Naive thymus-derived CD4-positive, alpha-beta T cell (primary cell): Measurements from ENCODE around the gene DSC3. TPM values are rescaled to one million over a fixed set of nuclear protein-coding genes. Genes with fewer than 3 reads are reported as not detected.

Experiments used
- ATAC-seq: fragments of 150-1000 bp; cut with Tn5 transposase; 2 replicates; pipeline ENCODE4 v1.10.0; 2021; ENCODE audit warnings: mild to moderate bottlenecking, moderate library complexity
- CTCF ChIA-PET: fragments of 350-600 bp; sonication (Branson Sonifier 250); formaldehyde crosslinking; loops from one replicate; lab custom pipeline; 2021; ENCODE audit warnings: antibody characterized with exemption; lab: Charles Lee
- POLR2A ChIA-PET: fragments of 350-600 bp; sonication (Branson Sonifier 250); formaldehyde crosslinking; loops from one replicate; lab custom pipeline; 2021; ENCODE audit warnings: antibody characterized with exemption, inconsistent platforms; lab: Charles Lee
- DNase-seq, 9 donors: peaks; one replicate each; pipeline versions ENCODE4 v3.0.0 to v3.0.0-alpha.2; 2020 to 2022; ENCODE audit warnings: mixed read lengths in 1 of 9
- H3K27ac ChIP-seq: one replicate; pipeline ENCODE4 v1.7.0; 2013; ENCODE audit warnings: mild to moderate bottlenecking, low read depth, low read length, moderate library complexity
- H3K27me3 ChIP-seq, 2 donors: one replicate each; pipeline ENCODE4 v1.7.0; 2013; ENCODE audit warnings: low read length in 2 of 2, mild to moderate bottlenecking in 2 of 2, moderate library complexity in 2 of 2; ENCODE audit not compliant: control insufficient read depth in 2 of 2, insufficient read depth in 2 of 2
- H3K36me3 ChIP-seq, 3 experiments: 1 replicate in 2 of 3; 2 replicates in 1 of 3; pipeline ENCODE4 v1.7.0; 2013; ENCODE audit warnings: low read length in 3 of 3, mild to moderate bottlenecking in 3 of 3, moderate library complexity in 1 of 3; ENCODE audit not compliant: insufficient read depth in 3 of 3, control insufficient read depth in 2 of 3
- H3K4me1 ChIP-seq, 2 donors: one replicate each; pipeline ENCODE4 v1.7.0; 2013; ENCODE audit warnings: low read length in 2 of 2, mild to moderate bottlenecking in 2 of 2, moderate library complexity in 1 of 2; ENCODE audit not compliant: control insufficient read depth in 2 of 2, insufficient read depth in 2 of 2
- H3K4me3 ChIP-seq: 2 replicates; pipeline ENCODE4 v1.7.0; 2013; ENCODE audit warnings: mild to moderate bottlenecking, low read length
- H3K9me3 ChIP-seq, 3 experiments: 1 replicate in 2 of 3; 2 replicates in 1 of 3; pipeline ENCODE4 v1.7.0; 2013; ENCODE audit warnings: low read length in 3 of 3; ENCODE audit not compliant: control insufficient read depth in 2 of 3
- H3K27ac Mint-ChIP-seq, 9 donors: one replicate each; pipeline ENCODE4 v1.8.0; 2020 to 2022; ENCODE audit warnings: mixed read lengths in 9 of 9, mild to moderate bottlenecking in 8 of 9, moderate library complexity in 5 of 9, inconsistent platforms in 2 of 9
- H3K27me3 Mint-ChIP-seq, 5 donors: one replicate each; pipeline ENCODE4 v1.8.0; 2021 to 2022; ENCODE audit warnings: mixed read lengths in 5 of 5, mild to moderate bottlenecking in 1 of 5
- H3K36me3 Mint-ChIP-seq, 5 donors: one replicate each; pipeline ENCODE4 v1.8.0; 2020 to 2022; ENCODE audit warnings: mixed read lengths in 5 of 5, mild to moderate bottlenecking in 3 of 5, inconsistent platforms in 1 of 5
- H3K4me1 Mint-ChIP-seq, 7 donors: one replicate each; pipeline ENCODE4 v1.8.0; 2020 to 2022; ENCODE audit warnings: mixed read lengths in 7 of 7, mild to moderate bottlenecking in 3 of 7, inconsistent platforms in 1 of 7
- H3K4me3 Mint-ChIP-seq, 10 donors: one replicate each; pipeline ENCODE4 v1.8.0; 2020 to 2022; ENCODE audit warnings: mild to moderate bottlenecking in 10 of 10, mixed read lengths in 10 of 10, moderate library complexity in 6 of 10, inconsistent platforms in 2 of 10
- H3K9me3 Mint-ChIP-seq, 11 donors: one replicate each; pipeline ENCODE4 v1.8.0; 2020 to 2022; ENCODE audit warnings: mixed read lengths in 11 of 11, mild to moderate bottlenecking in 4 of 11, inconsistent platforms in 1 of 11, moderate library complexity in 1 of 11
- intact Hi-C, 2 donors: fragments of 100-400 bp; cut with micrococcal nuclease; formaldehyde crosslinking; loops; one replicate each; pipeline ENCODE4 v1.15.1; 2023
- polyA plus RNA-seq, 2 donors: library from polyadenylated mRNA; unstranded; fragments of 300-500 nt; fragmentation: Illumina TruSeq; gene quantifications; one replicate each; pipeline ENCODE4 v1.2.3, GENCODE V29; 2021
- total RNA-seq, 6 experiments: library from RNA in 5 of 6; stranded (reverse) in 5 of 6; gene quantifications; 1 replicate in 5 of 6; 2 replicates in 1 of 6; pipeline ENCODE4 v1.2.3 and lab custom pipeline; 2021 to 2026

DSC3 gene
- total RNA-seq (not detected), polyA plus RNA-seq (not detected), total RNA-seq (lab: John Stamatoyannopoulos, UW) (not detected)

GRCh38 chr18:31042406-31043181 lies at the start of gene DSC3:
TSS of gene DSC3 (minus strand) at chr18:31042742. CDS start at chr18:31042660, 82 bp downstream.
- H3K36me3 Mint-ChIP-seq: peaks cover 0 to 19% (median 0%) of the 10 kb centered on the region in 5 donors
- H3K9me3 Mint-ChIP-seq: peaks cover 5 to 31% (median 10%) of the 10 kb centered on the region in 11 donors
- peak within 1 kb of the TSS in 1 of 9 donors; percentile 42 for H3K27ac Mint-ChIP-seq
- H3K4me1 Mint-ChIP-seq: peaks cover 0 to 15% (median 0%) of the 10 kb centered on the region in 7 donors
- Histone ChIP-seq H3K4me3 (no peak within 1 kb of the TSS), H3K4me1 (no peaks in the 10 kb centered on the region), H3K36me3 (no peaks in the 10 kb centered on the region), H3K9me3 (no peaks in the 10 kb centered on the region), H3K27ac (no peak within 1 kb of the TSS), H3K27me3 (peaks cover 0 to 8% of the 10 kb centered on the region in 2 donors)
- ATAC-seq: no peak
- no peak for DNase-seq
- CTCF ChIA-PET: no interaction called here
- H3K4me3 Mint-ChIP-seq: peak within 1 kb of the TSS in 8 of 10 donors; percentile 35 to 70 (median 54)
- POLR2A ChIA-PET: no interaction called here
- intact Hi-C loops: no loop called here
- peaks cover 41 to 63% (median 52%) of the 10 kb centered on the region in 5 donors for H3K27me3 Mint-ChIP-seq

DNA sequence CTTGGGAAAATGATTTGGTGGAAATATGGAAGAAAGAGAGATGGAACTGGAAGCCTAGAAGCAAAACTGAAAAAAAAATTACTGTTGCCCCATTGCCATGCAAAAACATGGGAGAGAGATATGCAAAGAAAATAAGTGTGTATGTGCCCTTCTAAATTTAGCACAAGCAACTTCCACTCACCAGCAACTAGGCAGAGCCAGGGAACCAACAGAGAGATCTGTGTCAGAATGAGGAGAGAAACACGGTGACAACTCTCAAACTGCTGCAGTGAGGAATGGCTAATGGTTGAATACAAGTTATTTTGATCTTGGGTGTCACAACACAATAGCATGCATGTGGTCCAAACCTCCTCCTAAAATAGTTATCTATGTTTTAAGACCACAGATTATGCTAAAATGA lies 48.8 kb upstream of the DSC3 start:
- no peak overlapping the region for H3K4me3 Mint-ChIP-seq
- H3K9me3 Mint-ChIP-seq: peaks cover 0 to 19% (median 0%) of the 10 kb centered on the region in 11 donors
- DNase-seq (no peak), ATAC-seq (no peak)
- H3K27ac ChIP-seq: no peak overlapping the region
- no peaks in the 10 kb centered on the region for H3K9me3 ChIP-seq
- H3K4me3 ChIP-seq: no peak overlapping the region
- H3K27me3 Mint-ChIP-seq: no peaks in the 10 kb centered on the region
- H3K36me3 Mint-ChIP-seq: peaks cover 0 to 4% (median 0%) of the 10 kb centered on the region in 5 donors
- no peak overlapping the region for H3K27ac Mint-ChIP-seq
- POLR2A ChIA-PET: no interaction called here
- intact Hi-C loops: no loop called here
- H3K36me3 ChIP-seq: no peaks in the 10 kb centered on the region
- no peaks in the 10 kb centered on the region for H3K4me1 Mint-ChIP-seq
- CTCF ChIA-PET: no interaction called here
- H3K4me1 ChIP-seq: no peaks in the 10 kb centered on the region
- no peaks in the 10 kb centered on the region for H3K27me3 ChIP-seq

GRCh38 chr18:31088532-31088931 lies 46.0 kb upstream of the DSC3 start:
- H3K27ac ChIP-seq: no peak overlapping the region
- H3K4me3 Mint-ChIP-seq: no peak overlapping the region
- H3K27me3 Mint-ChIP-seq: no peaks in the 10 kb centered on the region
- H3K27me3 ChIP-seq: no peaks in the 10 kb centered on the region
- H3K4me3 ChIP-seq: no peak overlapping the region
- ChIA-PET POLR2A (no interaction called here), CTCF (no interaction called here)
- no peaks in the 10 kb centered on the region for H3K4me1 Mint-ChIP-seq
- ATAC-seq: no peak
- intact Hi-C loops: no loop called here
- no peaks in the 10 kb centered on the region for H3K4me1 ChIP-seq
- peaks cover 0 to 14% (median 0%) of the 10 kb centered on the region in 11 donors for H3K9me3 Mint-ChIP-seq
- no peak overlapping the region for H3K27ac Mint-ChIP-seq
- no peaks in the 10 kb centered on the region for H3K36me3 ChIP-seq
- DNase-seq: no peak
- no peaks in the 10 kb centered on the region for H3K36me3 Mint-ChIP-seq
- no peaks in the 10 kb centered on the region for H3K9me3 ChIP-seq

DNA sequence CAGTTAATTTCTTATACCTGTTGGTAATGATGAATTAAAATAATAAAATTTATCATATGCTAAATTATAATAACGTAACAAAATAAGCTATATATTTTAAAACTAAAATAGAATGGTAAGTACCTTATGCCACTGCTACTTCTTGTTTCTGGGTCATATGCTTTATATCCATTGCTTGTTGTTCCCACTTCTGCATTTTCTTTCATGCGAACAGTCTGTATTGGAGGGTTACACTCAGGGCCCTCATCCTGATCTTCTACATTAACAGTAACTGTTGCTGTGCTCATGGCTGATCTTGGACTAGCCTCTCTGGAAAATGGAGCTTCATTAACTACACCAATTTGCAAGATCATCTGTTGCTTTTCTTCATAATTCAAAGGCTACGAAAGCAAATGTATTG lies 37.4 kb upstream of the DSC3 start:
- POLR2A ChIA-PET: no interaction called here
- Histone ChIP-seq H3K27ac (no peak overlapping the region), H3K36me3 (no peaks in the 10 kb centered on the region), H3K4me1 (no peaks in the 10 kb centered on the region), H3K4me3 (no peak overlapping the region), H3K27me3 (no peaks in the 10 kb centered on the region), H3K9me3 (no peaks in the 10 kb centered on the region)
- Mint-ChIP-seq H3K27me3 (no peaks in the 10 kb centered on the region), H3K9me3 (peaks cover 0 to 6% (median 2%) of the 10 kb centered on the region in 11 donors), H3K36me3 (no peaks in the 10 kb centered on the region), H3K4me3 (no peak overlapping the region), H3K27ac (no peak overlapping the region), H3K4me1 (no peaks in the 10 kb centered on the region)
- CTCF ChIA-PET: no interaction called here
- ATAC-seq: no peak
- intact Hi-C loops: no loop called here
- DNase-seq: no peak

DNA sequence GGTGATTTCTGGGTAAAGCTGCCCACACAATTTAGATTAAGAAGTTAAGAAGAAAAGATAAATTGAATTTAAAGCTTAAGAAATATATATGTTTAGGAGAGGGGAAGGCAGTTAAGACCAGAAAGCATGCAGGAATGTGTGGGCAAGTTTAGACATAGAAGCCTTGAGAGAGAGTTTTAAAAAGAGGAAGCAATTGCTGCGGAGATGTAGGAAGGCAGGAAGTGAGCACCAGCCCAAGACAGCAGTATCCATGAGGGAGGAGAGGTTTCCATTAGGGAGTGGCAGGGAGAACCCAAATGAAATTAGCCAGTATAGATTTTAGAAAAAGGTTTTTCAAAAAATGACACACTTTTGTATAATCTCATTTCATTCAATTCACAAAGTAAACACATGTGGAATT lies 35.3 kb upstream of the DSC3 start:
- H3K27me3 ChIP-seq: no peaks in the 10 kb centered on the region
- no peaks in the 10 kb centered on the region for H3K36me3 Mint-ChIP-seq
- ChIA-PET POLR2A (no interaction called here), CTCF (no interaction called here)
- no peak overlapping the region for H3K4me3 Mint-ChIP-seq
- no peak overlapping the region for H3K4me3 ChIP-seq
- no peak overlapping the region for H3K27ac ChIP-seq
- H3K36me3 ChIP-seq: no peaks in the 10 kb centered on the region
- DNase-seq (no peak), ATAC-seq (no peak)
- H3K27ac Mint-ChIP-seq: no peak overlapping the region
- no peaks in the 10 kb centered on the region for H3K9me3 ChIP-seq
- H3K9me3 Mint-ChIP-seq: peaks cover 0 to 11% (median 4%) of the 10 kb centered on the region in 11 donors
- H3K4me1 ChIP-seq: no peaks in the 10 kb centered on the region
- no peaks in the 10 kb centered on the region for H3K4me1 Mint-ChIP-seq
- intact Hi-C loops: no loop called here
- H3K27me3 Mint-ChIP-seq: no peaks in the 10 kb centered on the region

GRCh38 chr18:31072175-31072574 lies 29.6 kb upstream of the DSC3 start:
- H3K4me1 Mint-ChIP-seq: no peaks in the 10 kb centered on the region
- ATAC-seq (no peak), DNase-seq (no peak)
- Histone ChIP-seq H3K4me3 (no peak overlapping the region), H3K27ac (no peak overlapping the region), H3K9me3 (no peaks in the 10 kb centered on the region), H3K4me1 (no peaks in the 10 kb centered on the region), H3K27me3 (no peaks in the 10 kb centered on the region), H3K36me3 (no peaks in the 10 kb centered on the region)
- no peak overlapping the region for H3K4me3 Mint-ChIP-seq
- ChIA-PET CTCF (no interaction called here), POLR2A (no interaction called here)
- intact Hi-C loops: no loop called here
- H3K27ac Mint-ChIP-seq: no peak overlapping the region
- no peaks in the 10 kb centered on the region for H3K36me3 Mint-ChIP-seq
- peaks cover 0 to 12% (median 3%) of the 10 kb centered on the region in 11 donors for H3K9me3 Mint-ChIP-seq
- no peaks in the 10 kb centered on the region for H3K27me3 Mint-ChIP-seq

DNA sequence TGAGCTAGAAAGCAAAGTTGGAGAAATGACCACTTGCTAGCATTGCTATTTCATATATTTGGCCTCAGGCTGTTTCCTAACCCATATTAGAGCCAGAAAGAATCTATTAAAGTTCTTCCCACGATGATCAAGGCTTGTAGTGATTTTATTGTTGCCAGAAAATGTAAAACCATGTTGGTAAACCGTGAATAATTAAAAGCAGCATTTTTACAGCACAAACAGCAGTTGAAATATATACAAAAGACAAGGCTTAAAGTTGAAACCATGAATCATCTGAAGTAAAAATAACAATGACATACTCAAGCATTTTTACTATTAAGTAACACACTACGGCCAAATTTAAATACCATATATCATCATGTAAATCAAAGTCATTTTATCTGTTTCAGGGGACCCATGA lies 27.7 kb upstream of the DSC3 start:
- Histone ChIP-seq H3K27me3 (no peaks in the 10 kb centered on the region), H3K9me3 (no peaks in the 10 kb centered on the region), H3K36me3 (no peaks in the 10 kb centered on the region), H3K4me3 (no peak overlapping the region), H3K27ac (no peak overlapping the region), H3K4me1 (no peaks in the 10 kb centered on the region)
- intact Hi-C loops: no loop called here
- Mint-ChIP-seq H3K36me3 (no peaks in the 10 kb centered on the region), H3K27me3 (no peaks in the 10 kb centered on the region), H3K27ac (no peak overlapping the region), H3K4me1 (no peaks in the 10 kb centered on the region), H3K4me3 (no peak overlapping the region), H3K9me3 (peaks cover 0 to 12% (median 3%) of the 10 kb centered on the region in 11 donors)
- ChIA-PET POLR2A (no interaction called here), CTCF (no interaction called here)
- DNase-seq (no peak), ATAC-seq (no peak)
